Liver (tissue), 9 donors: ENCODE data around the gene DCDC1. TPM values are rescaled to one million over a fixed set of nuclear protein-coding genes. Genes with fewer than 3 reads are reported as not detected.

Experiments used
- DNase-seq: peaks from one replicate; pipeline ENCODE4 v3.0.0-alpha.2; 2017; ENCODE audit warnings: low spot score
- H3K27ac ChIP-seq, 2 donors: one replicate each; pipeline ENCODE4 v1.7.0; 2013; ENCODE audit warnings: inconsistent platforms in 2 of 2, low read length in 2 of 2, control low read depth in 1 of 2, low read depth in 1 of 2, mild to moderate bottlenecking in 1 of 2
- H3K27me3 ChIP-seq, 4 donors: one replicate each; pipeline versions ENCODE4 v1.6.1 to v1.7.0; 2013; ENCODE audit warnings: low read length in 3 of 4, inconsistent platforms in 1 of 4, mild to moderate bottlenecking in 1 of 4, moderate library complexity in 1 of 4; ENCODE audit not compliant: control insufficient read depth in 4 of 4, insufficient read depth in 4 of 4
- H3K36me3 ChIP-seq, 4 donors: one replicate each; pipeline versions ENCODE4 v1.6.1 to v1.7.0; 2013; ENCODE audit warnings: low read length in 3 of 4, mild to moderate bottlenecking in 3 of 4, low read depth in 1 of 4, moderate library complexity in 1 of 4; ENCODE audit not compliant: control insufficient read depth in 4 of 4, insufficient read depth in 3 of 4
- H3K4me1 ChIP-seq, 4 donors: one replicate each; pipeline versions ENCODE4 v1.6.1 to v1.7.0; 2013; ENCODE audit warnings: low read length in 3 of 4, mild to moderate bottlenecking in 3 of 4, moderate library complexity in 1 of 4; ENCODE audit not compliant: control insufficient read depth in 4 of 4, insufficient read depth in 4 of 4
- H3K4me3 ChIP-seq, 3 donors: one replicate each; pipeline versions ENCODE4 v1.6.1 to v1.7.0; 2013; ENCODE audit warnings: low read length in 3 of 3, control low read depth in 1 of 3, low read depth in 1 of 3, mild to moderate bottlenecking in 1 of 3
- H3K9ac ChIP-seq, 2 donors: one replicate each; pipeline ENCODE4 v1.7.0; 2013; ENCODE audit warnings: low read length in 2 of 2, mild to moderate bottlenecking in 2 of 2, moderate library complexity in 2 of 2, control low read depth in 1 of 2, low read depth in 1 of 2
- H3K9me3 ChIP-seq, 4 donors: one replicate each; pipeline versions ENCODE4 v1.6.1 to v1.7.0; 2013; ENCODE audit warnings: low read length in 3 of 4; ENCODE audit not compliant: control insufficient read depth in 4 of 4
- ATF3 ChIP-seq: IDR thresholded peaks from 2 replicates; pipeline ENCODE4 v1.6.1; 2016; ENCODE audit warnings: antibody characterized with exemption
- CTCF ChIP-seq: fragments of 150-350 bp; IDR thresholded peaks from 2 replicates; pipeline ENCODE4 v1.5.1; 2017; ENCODE audit warnings: improper control_type of control experiment, low read depth, low read length; ENCODE audit not compliant: missing input control
- EGR1 ChIP-seq, 2 donors: IDR thresholded peaks; 2 replicates each; pipeline ENCODE4 v1.6.1; 2016 to 2018; ENCODE audit warnings: antibody characterized with exemption in 2 of 2, low read depth in 2 of 2
- FOXA1 ChIP-seq: IDR thresholded peaks from 2 replicates; pipeline ENCODE4 v1.6.1; 2016; ENCODE audit warnings: antibody characterized with exemption
- FOXA2 ChIP-seq: IDR thresholded peaks from 2 replicates; pipeline ENCODE4 v1.6.1; 2016; ENCODE audit warnings: antibody characterized with exemption
- GABPA ChIP-seq, 2 donors: IDR thresholded peaks in 1 of 2; conservative IDR thresholded peaks in 1 of 2; 2 replicates each; pipeline ENCODE4 v1.6.1; 2016; ENCODE audit warnings: antibody characterized with exemption in 2 of 2, mild to moderate bottlenecking in 1 of 2, moderate library complexity in 1 of 2
- HNF4A ChIP-seq, 2 donors: conservative IDR thresholded peaks; 2 replicates each; pipeline ENCODE4 v1.6.1; 2016; ENCODE audit warnings: antibody characterized with exemption in 2 of 2, mild to moderate bottlenecking in 2 of 2
- HNF4G ChIP-seq: IDR thresholded peaks from 2 replicates; pipeline ENCODE4 v1.6.1; 2016; ENCODE audit warnings: antibody characterized with exemption
- JUND ChIP-seq, 2 donors: IDR thresholded peaks; 2 replicates each; pipeline ENCODE4 v1.6.1; 2016; ENCODE audit warnings: antibody characterized with exemption in 2 of 2
- MAX ChIP-seq: IDR thresholded peaks from 2 replicates; pipeline ENCODE4 v1.6.1; 2016; ENCODE audit warnings: antibody characterized with exemption
- NR2F2 ChIP-seq: IDR thresholded peaks from 2 replicates; pipeline ENCODE4 v1.6.1; 2016; ENCODE audit warnings: antibody characterized with exemption
- RAD21 ChIP-seq, 2 donors: IDR thresholded peaks; 2 replicates each; pipeline ENCODE4 v1.6.1; 2016; ENCODE audit warnings: antibody characterized with exemption in 2 of 2, mild to moderate bottlenecking in 2 of 2
- REST ChIP-seq: IDR thresholded peaks from 2 replicates; pipeline ENCODE4 v1.6.1; 2016; ENCODE audit warnings: antibody characterized with exemption, mild to moderate bottlenecking
- RXRA ChIP-seq, 2 donors: IDR thresholded peaks; 2 replicates each; pipeline ENCODE4 v1.6.1; 2017 to 2018; ENCODE audit warnings: antibody characterized with exemption in 2 of 2, mild to moderate bottlenecking in 1 of 2
- SP1 ChIP-seq: IDR thresholded peaks from 2 replicates; pipeline ENCODE4 v1.6.1; 2018; ENCODE audit warnings: antibody characterized with exemption, mild to moderate bottlenecking
- TAF1 ChIP-seq: conservative IDR thresholded peaks from 2 replicates; pipeline ENCODE4 v1.6.1; 2016; ENCODE audit warnings: antibody characterized with exemption, mild to moderate bottlenecking
- YY1 ChIP-seq: IDR thresholded peaks from 2 replicates; pipeline ENCODE4 v1.6.1; 2016; ENCODE audit warnings: antibody characterized with exemption, mild to moderate bottlenecking
- ZBTB33 ChIP-seq: IDR thresholded peaks from 2 replicates; pipeline ENCODE4 v1.6.1; 2016; ENCODE audit warnings: antibody characterized with exemption
- WGBS: extraction: QIAGEN DNeasy Blood & Tissue Kit; methylation state at CpG from one replicate; pipeline ENCODE4 v1.1.7; 2013; 5-methylcytosine and 5-hydroxymethylcytosine counted together
- polyA plus RNA-seq, 2 donors: library from polyadenylated mRNA; stranded (reverse) in 1 of 2; unstranded in 1 of 2; fragments of 200-250 nt in 1 of 2; fragments of >200 nt in 1 of 2; fragmentation: Nextera tagmentation in 1 of 2; extraction: Ambion mirVana in 1 of 2; gene quantifications; one replicate each; pipeline versions ENCODE4 v1.2.1 to v1.2.3, GENCODE V29; 2013 to 2015
- total RNA-seq, 2 donors: library from RNA; depleted of rRNA; stranded (reverse); fragments of >200 nt; gene quantifications; one replicate each; pipeline ENCODE4 v1.2.3, GENCODE V29; 2014
- donor health status: healthy.
- donor health status: healthy.
- donor health status: healthy.
- donor health status: healthy.
- donor health status: healthy.

The DCDC1 gene
- total and polyA plus RNA-seq, 4 donors = 0.38 to 3.5 (median 2.0) TPM

- DNase-seq = no peak
- H3K9ac ChIP-seq = no peak overlapping the region
- H3K4me1 ChIP-seq = no peaks in the 10 kb centered on the region
- H3K9me3 ChIP-seq = no peaks in the 10 kb centered on the region
- H3K36me3 ChIP-seq = no peaks in the 10 kb centered on the region
- no peak overlapping the region for H3K4me3 ChIP-seq
- H3K27ac ChIP-seq = no peak overlapping the region
- TF ChIP-seq HNF4A (conservative IDR thresholded peaks at IDR 0.05) (no peak), GABPA (IDR thresholded peaks at IDR 0.05 in 1 of 2, conservative IDR thresholded peaks at IDR 0.05 in 1 of 2) (no peak), REST (no peak), HNF4G (no peak), RXRA (IDR thresholded peaks at IDR 0.05) (no peak), MAX (no peak), SP1 (no peak), ZBTB33 (no peak), RAD21 (IDR thresholded peaks at IDR 0.05) (no peak), FOXA1 (no peak), TAF1 (no peak), YY1 (no peak), ATF3 (no peak), FOXA2 (no peak), EGR1 (IDR thresholded peaks at IDR 0.05; ENCODE audit: low read depth in 2 of 2) (no peak), CTCF (no peak), NR2F2 (no peak), JUND (IDR thresholded peaks at IDR 0.05) (no peak)
- 85% methylated on average over 10 of the region's 10 CpGs for WGBS
- H3K27me3 ChIP-seq = no peaks in the 10 kb centered on the region
Observed at GRCh38 chr11:31050061-31050765, 319.3 kb downstream of the DCDC1 start.
